ENCODE data around the gene ZFR2. TPM values are rescaled to one million over a fixed set of nuclear protein-coding genes. Genes with fewer than 3 reads are reported as not detected.
A peak's percentile ranks its signal among the peaks of the same experiment; 100 is the strongest.
"Not testable (repeated sequence)": the region's sequence is repeated elsewhere in the genome, so short reads cannot be mapped to it uniquely, and the experiment has no call there.

The ZFR2 gene
- total and polyA plus RNA-seq, 9 donors = 0.05 to 0.25 (median 0.14) TPM; not detected in 3

DNA sequence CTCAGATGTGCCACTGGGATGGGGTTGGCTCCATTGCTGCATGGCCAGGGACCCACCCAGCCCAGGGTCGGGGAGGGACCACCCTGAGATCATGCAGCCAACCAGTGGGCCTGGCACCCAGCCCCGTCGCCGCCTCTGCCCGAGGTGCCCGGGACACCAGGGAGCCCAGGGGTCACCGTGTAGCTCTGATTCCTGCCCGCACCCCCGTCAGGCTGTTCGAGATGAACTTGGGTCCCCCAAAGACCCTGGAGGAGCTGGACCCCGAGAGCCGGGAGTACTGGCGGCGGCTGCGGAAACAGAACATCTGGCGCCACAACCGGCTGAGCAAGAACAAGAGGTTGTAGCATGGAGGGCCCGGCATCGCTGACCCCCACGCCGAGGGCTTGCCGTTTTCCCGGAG, 101.8 kb downstream of the ZFR2 start:
- TF ChIP-seq, protein P1, sequence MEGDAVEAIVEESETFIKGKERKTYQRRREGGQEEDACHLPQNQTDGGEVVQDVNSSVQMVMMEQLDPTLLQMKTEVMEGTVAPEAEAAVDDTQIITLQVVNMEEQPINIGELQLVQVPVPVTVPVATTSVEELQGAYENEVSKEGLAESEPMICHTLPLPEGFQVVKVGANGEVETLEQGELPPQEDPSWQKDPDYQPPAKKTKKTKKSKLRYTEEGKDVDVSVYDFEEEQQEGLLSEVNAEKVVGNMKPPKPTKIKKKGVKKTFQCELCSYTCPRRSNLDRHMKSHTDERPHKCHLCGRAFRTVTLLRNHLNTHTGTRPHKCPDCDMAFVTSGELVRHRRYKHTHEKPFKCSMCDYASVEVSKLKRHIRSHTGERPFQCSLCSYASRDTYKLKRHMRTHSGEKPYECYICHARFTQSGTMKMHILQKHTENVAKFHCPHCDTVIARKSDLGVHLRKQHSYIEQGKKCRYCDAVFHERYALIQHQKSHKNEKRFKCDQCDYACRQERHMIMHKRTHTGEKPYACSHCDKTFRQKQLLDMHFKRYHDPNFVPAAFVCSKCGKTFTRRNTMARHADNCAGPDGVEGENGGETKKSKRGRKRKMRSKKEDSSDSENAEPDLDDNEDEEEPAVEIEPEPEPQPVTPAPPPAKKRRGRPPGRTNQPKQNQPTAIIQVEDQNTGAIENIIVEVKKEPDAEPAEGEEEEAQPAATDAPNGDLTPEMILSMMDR (IDR thresholded peaks at IDR 0.05) = no peak
- no peak for TF ChIP-seq POLR2A (IDR thresholded peaks at IDR 0.05)
- TF ChIP-seq EP300 (IDR thresholded peaks at IDR 0.05) = no peak
- H3K4me3 ChIP-seq = no peak overlapping the region
- intact Hi-C loops (cut with DNase I) = no loop called here
- no peaks in the 10 kb centered on the region for H3K9me3 ChIP-seq
- H3K27ac ChIP-seq = no peak overlapping the region
- DNase-seq = no peak
- WGBS, 3 donors = 83 to 84% (median 84%) methylated on average over 23 of the region's 23 CpGs
- H3K36me3 ChIP-seq = no peaks in the 10 kb centered on the region
- no peaks in the 10 kb centered on the region for H3K27me3 ChIP-seq
- peaks cover 2% of the 10 kb centered on the region for H3K4me1 ChIP-seq (ENCODE audit: insufficient read depth)

DNA sequence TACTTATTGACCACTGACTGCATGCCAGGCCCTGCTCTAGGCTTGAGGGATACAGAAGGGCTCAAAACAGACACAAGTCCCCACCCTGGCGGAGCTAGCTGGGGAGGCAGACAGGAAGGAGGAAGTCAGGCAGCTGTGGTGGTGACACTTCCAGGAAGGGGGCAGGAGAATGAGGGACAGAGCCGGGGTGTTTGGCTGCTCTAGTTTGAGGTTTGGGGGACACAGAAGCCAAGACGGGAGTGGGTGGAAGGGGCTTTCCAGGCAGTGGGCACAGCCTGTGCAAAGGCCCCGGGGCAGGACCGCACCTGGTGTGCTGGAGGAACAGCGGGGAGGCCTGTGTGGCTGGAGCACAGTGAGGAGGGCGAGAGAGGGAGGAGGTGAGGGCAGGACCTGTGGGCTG, 102.3 kb downstream of the ZFR2 start:
- Histone ChIP-seq H3K27me3 (no peaks in the 10 kb centered on the region), H3K36me3 (no peaks in the 10 kb centered on the region), H3K4me3 (no peak overlapping the region), H3K27ac (no peak overlapping the region), H3K4me1 (ENCODE audit: insufficient read depth) (peaks cover 5% of the 10 kb centered on the region), H3K9me3 (no peaks in the 10 kb centered on the region)
- 92 to 94% (median 93%) methylated on average over 7 of the region's 7 CpGs for WGBS, 3 donors
- no peak for TF ChIP-seq EP300 (IDR thresholded peaks at IDR 0.05)
- TF ChIP-seq, protein P1 (IDR thresholded peaks at IDR 0.05) = no peak
- no peak for TF ChIP-seq POLR2A (IDR thresholded peaks at IDR 0.05)
- intact Hi-C loops (cut with DNase I) = no loop called here
- no peak for DNase-seq

DNA sequence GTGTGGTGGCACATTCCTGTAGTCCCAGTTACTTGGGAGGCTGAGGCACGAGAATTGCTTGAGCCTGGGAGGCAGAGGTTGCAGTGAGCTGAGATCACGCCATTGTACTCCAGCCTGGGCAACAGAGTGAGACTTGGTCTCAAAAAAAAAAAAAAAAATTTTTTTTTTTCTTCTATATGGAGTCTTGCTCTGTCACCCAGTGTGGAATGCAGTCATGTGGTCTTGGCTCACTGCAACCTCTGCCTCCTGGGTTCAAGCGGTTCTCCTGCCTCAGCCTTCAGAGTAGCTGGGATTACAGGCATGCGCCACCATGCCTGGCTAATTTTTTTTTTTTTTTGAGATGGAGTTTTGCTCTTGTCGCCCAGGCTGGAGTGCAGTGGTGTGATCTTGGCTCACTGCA, 103.1 kb downstream of the ZFR2 start:
- intact Hi-C loops (cut with DNase I); H3K4me3 ChIP-seq; H3K4me1 ChIP-seq (ENCODE audit: insufficient read depth); H3K27ac ChIP-seq; H3K9me3 ChIP-seq; H3K27me3 ChIP-seq; DNase-seq; H3K36me3 ChIP-seq: not testable (repeated sequence)
- 91 to 95% (median 92%) methylated on average over 5 of the region's 5 CpGs for WGBS, 3 donors

DNA sequence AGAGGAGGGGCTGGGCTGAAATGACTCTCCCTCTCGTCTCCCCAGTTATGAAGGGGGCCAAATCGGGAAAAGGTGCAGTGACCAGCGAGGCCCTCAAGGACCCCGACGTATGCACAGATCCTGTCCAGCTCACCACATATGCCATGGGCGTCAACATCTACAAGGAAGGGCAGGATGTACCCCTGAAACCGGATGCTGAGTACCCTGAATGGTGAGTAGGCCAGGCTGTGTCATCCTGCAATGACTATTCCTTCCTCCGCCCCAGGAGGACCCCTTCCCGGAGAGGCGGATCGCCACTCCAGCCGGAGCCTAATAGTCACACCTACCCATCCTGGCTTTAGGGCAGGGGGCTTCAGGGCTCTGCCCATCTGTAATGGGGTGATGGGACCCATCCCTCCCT, 103.7 kb downstream of the ZFR2 start:
- TF ChIP-seq, protein P1 (IDR thresholded peaks at IDR 0.05) = no peak
- TF ChIP-seq EP300 (IDR thresholded peaks at IDR 0.05) (no peak), POLR2A (IDR thresholded peaks at IDR 0.05) (no peak)
- Histone ChIP-seq H3K27me3 (no peaks in the 10 kb centered on the region), H3K9me3 (no peaks in the 10 kb centered on the region), H3K4me1 (ENCODE audit: insufficient read depth) (peaks cover 3% of the 10 kb centered on the region), H3K27ac (no peak overlapping the region), H3K36me3 (no peaks in the 10 kb centered on the region), H3K4me3 (no peak overlapping the region)
- DNase-seq = peak in 1 of 5 donors; percentile 13
- intact Hi-C loops (cut with DNase I) = no loop called here
- 86 to 92% (median 90%) methylated on average over 12 of the region's 12 CpGs for WGBS, 3 donors

DNA sequence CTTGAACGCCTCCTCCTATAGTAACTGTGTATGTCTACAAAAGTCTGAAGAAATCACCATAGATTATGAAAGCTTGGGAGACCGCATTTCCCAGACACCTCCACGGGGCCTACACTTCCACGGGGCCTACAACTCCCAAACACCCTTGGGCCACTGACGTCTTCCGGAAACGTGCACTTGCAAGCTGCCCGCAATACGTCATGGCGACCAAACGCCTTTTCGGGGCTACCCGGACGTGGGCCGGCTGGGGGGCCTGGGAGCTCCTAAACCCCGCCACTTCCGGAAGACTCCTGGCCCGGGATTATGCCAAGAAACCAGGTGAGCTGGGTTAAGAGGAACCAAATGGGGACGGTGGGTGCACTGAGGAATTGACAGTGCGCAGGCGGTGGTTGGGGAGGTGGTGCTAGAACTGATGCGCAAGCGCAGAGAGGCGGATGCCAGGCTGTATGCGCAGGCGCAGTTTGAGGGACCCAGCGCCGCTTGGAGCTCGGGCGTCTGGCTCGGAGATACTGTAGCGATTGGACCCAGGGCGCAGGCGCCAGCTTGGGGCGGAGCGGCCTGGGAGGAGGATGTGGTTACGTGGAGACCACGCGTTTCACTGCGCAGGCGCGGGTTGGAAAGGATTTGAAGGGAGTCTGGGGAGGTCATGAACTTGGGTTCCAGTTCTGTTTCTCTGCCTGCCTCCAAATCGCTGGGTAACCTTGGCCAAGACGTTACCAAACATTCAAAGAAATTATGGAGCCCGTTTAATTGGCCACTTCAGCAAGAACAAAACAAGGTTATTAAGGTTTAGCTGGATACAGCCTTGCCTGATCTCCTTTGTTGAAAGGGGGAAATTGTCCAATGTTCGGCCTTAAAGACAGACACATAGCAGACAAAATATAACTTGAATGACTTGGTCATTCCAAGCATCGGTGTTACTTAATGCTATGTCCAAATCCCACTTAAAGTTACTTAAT, 106.1 kb downstream of the ZFR2 start, which contains the start of gene MRPL54:
Gene MRPL54, plus strand, starts transcription at position 182 of the 959 bp plus-strand sequence. Its CDS starts 19 bp downstream, at position 201.
- Histone ChIP-seq H3K36me3 (no peaks in the 10 kb centered on the region), H3K9me3 (no peaks in the 10 kb centered on the region), H3K4me3 (peak within 1 kb of the TSS; percentile 94), H3K4me1 (ENCODE audit: insufficient read depth) (peaks cover 3% of the 10 kb centered on the region), H3K27ac (peak within 1 kb of the TSS; percentile 95 to 98), H3K27me3 (no peaks in the 10 kb centered on the region)
- intact Hi-C loops (cut with DNase I) = no loop called here
- peak; percentile 95 for TF ChIP-seq POLR2A (IDR thresholded peaks at IDR 0.05)
- TF ChIP-seq, protein P1 (IDR thresholded peaks at IDR 0.05) = peak in 1 of 3 donors; percentile 34
- TF ChIP-seq EP300 (IDR thresholded peaks at IDR 0.05) = peak; percentile 58
- 2 to 3% (median 3%) methylated on average over 46 to 47 of the region's 47 CpGs for WGBS, 3 donors
- DNase-seq = peak; percentile 99 to 100 (median 99)
